ENCODE results near the gene ABCC3. TPM values are rescaled to one million over a fixed set of nuclear protein-coding genes. Genes with fewer than 3 reads are reported as not detected.

The ABCC3 gene
- total RNA-seq, 6 donors from 2014 or later: 34.2 to 268 (median 57.7) TPM

- 72 to 74% methylated on average over 2 of the region's 2 CpGs for WGBS, 2 donors
- H3K36me3 ChIP-seq: peaks cover 20 to 68% (median 45%) of the 10 kb centered on the region in 4 donors
- TF ChIP-seq POLR2AphosphoS5 (IDR thresholded peaks at IDR 0.05) (no peak), POLR2A (IDR thresholded peaks at IDR 0.05) (no peak), EP300 (IDR thresholded peaks at IDR 0.05) (no peak)
- TF ChIP-seq, protein P1, sequence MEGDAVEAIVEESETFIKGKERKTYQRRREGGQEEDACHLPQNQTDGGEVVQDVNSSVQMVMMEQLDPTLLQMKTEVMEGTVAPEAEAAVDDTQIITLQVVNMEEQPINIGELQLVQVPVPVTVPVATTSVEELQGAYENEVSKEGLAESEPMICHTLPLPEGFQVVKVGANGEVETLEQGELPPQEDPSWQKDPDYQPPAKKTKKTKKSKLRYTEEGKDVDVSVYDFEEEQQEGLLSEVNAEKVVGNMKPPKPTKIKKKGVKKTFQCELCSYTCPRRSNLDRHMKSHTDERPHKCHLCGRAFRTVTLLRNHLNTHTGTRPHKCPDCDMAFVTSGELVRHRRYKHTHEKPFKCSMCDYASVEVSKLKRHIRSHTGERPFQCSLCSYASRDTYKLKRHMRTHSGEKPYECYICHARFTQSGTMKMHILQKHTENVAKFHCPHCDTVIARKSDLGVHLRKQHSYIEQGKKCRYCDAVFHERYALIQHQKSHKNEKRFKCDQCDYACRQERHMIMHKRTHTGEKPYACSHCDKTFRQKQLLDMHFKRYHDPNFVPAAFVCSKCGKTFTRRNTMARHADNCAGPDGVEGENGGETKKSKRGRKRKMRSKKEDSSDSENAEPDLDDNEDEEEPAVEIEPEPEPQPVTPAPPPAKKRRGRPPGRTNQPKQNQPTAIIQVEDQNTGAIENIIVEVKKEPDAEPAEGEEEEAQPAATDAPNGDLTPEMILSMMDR (IDR thresholded peaks at IDR 0.05): no peak
- H3K27ac ChIP-seq: no peak overlapping the region
- H3K9me3 ChIP-seq: no peaks in the 10 kb centered on the region
- H3K27me3 ChIP-seq: no peaks in the 10 kb centered on the region
- no peak for DNase-seq
- no peak for ATAC-seq (ENCODE audit: low FRiP score in 2 of 2)
- H3K4me3 ChIP-seq: no peak overlapping the region
- peaks cover 2 to 11% (median 6%) of the 10 kb centered on the region in 4 donors for H3K4me1 ChIP-seq
Measured at GRCh38 chr17:50739098-50739497, 104.4 kb downstream of the ABCC3 start.

Small RNA genes within 50 kb of the gene (small RNA-seq; reads per million reads assigned to genes)
- 0 reads per million in 4 donors for gene RF00019

Other genes with a start within 250 kb of the ABCC3 start
- 100 to 1,000 TPM in 1 of 6 donors, 10 to 100 TPM in 5; 19.9 to 135 (median 67.0) TPM for gene LRRC59, start 237.4 kb upstream of the ABCC3 start, total RNA-seq
- gene ACSF2, start 208.7 kb upstream of the ABCC3 start, total RNA-seq: 100 to 1,000 TPM in 4 of 6 donors, 10 to 100 TPM in 2; 52.3 to 239 (median 120) TPM
- gene CHAD, start 166.0 kb upstream of the ABCC3 start, total RNA-seq: under 1 TPM in 4 of 6 donors, not detected in 2; 0.13 to 0.30 (median 0.21) TPM
- 10 to 100 TPM; 26.8 to 47.3 (median 34.9) TPM for gene RSAD1, start 156.0 kb upstream of the ABCC3 start, total RNA-seq
- 10 to 100 TPM in 1 of 6 donors, 1 to 10 TPM in 5; 1.0 to 14.7 (median 4.2) TPM for gene MYCBPAP, start 126.4 kb upstream of the ABCC3 start, total RNA-seq
- gene EPN3, start 102.1 kb upstream of the ABCC3 start, total RNA-seq: 10 to 100 TPM in 1 of 6 donors, 1 to 10 TPM in 2, under 1 TPM in 2, not detected in 1; 0.74 to 14.4 (median 1.2) TPM
- 100 to 1,000 TPM in 2 of 6 donors, 10 to 100 TPM in 4; 32.9 to 111 (median 46.4) TPM for gene SPATA20, start 87.7 kb upstream of the ABCC3 start, total RNA-seq
- gene CACNA1G, start 74.2 kb upstream of the ABCC3 start, total RNA-seq: under 1 TPM in 4 of 6 donors, not detected in 2; under 0.01 to 0.37 (median 0.11) TPM
- gene ANKRD40, start 73.0 kb downstream of the ABCC3 start, total RNA-seq: 10 to 100 TPM; 27.9 to 52.9 (median 43.7) TPM
- gene LUC7L3, start 84.7 kb downstream of the ABCC3 start, total RNA-seq: 100 to 1,000 TPM in 2 of 6 donors, 10 to 100 TPM in 4; 38.2 to 625 (median 91.4) TPM
- not detected for gene ANKRD40CL, start 132.6 kb downstream of the ABCC3 start, total RNA-seq
- gene WFIKKN2, start 200.7 kb downstream of the ABCC3 start, total RNA-seq: under 1 TPM in 1 of 6 donors, not detected in 5; 0.23 TPM
- gene TOB1, start 231.5 kb downstream of the ABCC3 start, total RNA-seq: 10 to 100 TPM; 16.0 to 98.5 (median 53.5) TPM

Measured in upper lobe of left lung (tissue), 6 donors.